A172 (cell line): ENCODE data around the gene NTRK3. TPM values are rescaled to one million over a fixed set of nuclear protein-coding genes. Genes with fewer than 3 reads are reported as not detected.

Experiments
- DNase-seq: peaks from one replicate; pipeline ENCODE4 v3.0.0-alpha.2; 2015; ENCODE audit warnings: low spot score
- total RNA-seq: library from RNA; depleted of rRNA; stranded (reverse); fragments of >200 nt; shearing (Covaris generic); gene quantifications from 2 replicates; pipeline ENCODE4 v1.2.3, GENCODE V29; 2014

Gene NTRK3
- total RNA-seq, 1 experiment from 2014 or later, result not detected

- DNase-seq, result no peak
Measured at GRCh38 chr15:87998630-87999029, 257.9 kb downstream of the NTRK3 start.

- no peak for DNase-seq
Measured at GRCh38 chr15:87986776-87987175, 269.8 kb downstream of the NTRK3 start.

DNA sequence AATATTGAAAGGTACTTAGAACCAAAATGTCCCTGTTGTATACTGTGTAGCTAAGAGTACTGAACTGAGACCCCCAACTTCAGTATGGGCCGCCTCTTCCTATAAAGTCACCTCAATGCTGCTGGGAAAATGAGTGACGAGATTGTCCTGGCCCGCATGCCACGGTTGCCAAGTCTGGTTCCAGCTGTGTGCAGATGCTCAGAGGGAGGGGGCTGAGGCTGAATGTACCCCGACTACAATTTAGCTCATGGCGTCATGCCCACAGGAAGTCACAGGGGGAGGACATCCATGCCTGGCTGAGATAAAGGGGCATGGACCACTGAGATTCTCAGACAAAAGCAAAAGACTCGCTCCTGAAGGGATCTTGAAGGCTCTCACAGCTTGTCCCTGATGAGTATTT, 271.1 kb downstream of the NTRK3 start:
- DNase-seq, result no peak

- DNase-seq, result no peak
Measured at GRCh38 chr15:87981969-87982368, 274.6 kb downstream of the NTRK3 start.

DNA sequence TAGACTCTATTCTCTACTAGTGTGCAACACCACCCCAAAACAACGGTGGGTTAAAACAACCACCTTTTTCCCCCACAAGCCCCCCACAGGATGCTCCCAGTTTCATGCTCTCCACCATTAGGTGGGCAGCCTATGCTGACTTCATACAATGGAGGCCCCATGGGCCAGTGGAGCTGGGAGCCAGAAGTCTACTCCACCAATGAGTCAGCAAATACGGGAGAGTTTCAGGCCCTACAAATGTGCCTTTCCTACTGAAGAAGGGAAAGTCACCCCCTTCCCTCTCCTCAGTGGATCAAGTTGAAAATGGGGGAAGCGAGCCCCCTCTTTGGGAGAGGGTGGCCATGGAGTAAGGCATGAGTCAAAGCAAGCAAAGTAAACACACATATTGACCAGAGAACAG, 278.6 kb downstream of the NTRK3 start:
- no peak for DNase-seq

DNA sequence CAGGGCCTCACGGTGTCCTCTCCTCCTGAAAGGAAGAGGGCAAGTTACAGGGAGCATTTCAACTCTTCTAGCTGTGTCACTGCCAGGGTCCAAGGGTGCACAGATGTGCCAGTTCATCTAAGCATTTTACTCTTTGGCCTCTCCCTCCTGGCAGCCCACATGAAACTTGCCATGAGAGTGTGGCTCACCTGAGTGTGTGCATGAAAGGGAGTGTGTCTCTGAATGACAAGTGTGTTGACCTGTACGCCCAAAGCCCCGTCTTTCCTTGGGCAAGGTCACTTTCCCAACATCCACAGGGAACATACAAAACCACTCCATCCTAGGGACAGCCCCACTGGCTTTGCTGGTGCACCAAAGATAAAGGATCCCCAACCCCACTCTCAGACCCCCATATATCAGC, 280.0 kb downstream of the NTRK3 start:
- DNase-seq, result no peak

DNA sequence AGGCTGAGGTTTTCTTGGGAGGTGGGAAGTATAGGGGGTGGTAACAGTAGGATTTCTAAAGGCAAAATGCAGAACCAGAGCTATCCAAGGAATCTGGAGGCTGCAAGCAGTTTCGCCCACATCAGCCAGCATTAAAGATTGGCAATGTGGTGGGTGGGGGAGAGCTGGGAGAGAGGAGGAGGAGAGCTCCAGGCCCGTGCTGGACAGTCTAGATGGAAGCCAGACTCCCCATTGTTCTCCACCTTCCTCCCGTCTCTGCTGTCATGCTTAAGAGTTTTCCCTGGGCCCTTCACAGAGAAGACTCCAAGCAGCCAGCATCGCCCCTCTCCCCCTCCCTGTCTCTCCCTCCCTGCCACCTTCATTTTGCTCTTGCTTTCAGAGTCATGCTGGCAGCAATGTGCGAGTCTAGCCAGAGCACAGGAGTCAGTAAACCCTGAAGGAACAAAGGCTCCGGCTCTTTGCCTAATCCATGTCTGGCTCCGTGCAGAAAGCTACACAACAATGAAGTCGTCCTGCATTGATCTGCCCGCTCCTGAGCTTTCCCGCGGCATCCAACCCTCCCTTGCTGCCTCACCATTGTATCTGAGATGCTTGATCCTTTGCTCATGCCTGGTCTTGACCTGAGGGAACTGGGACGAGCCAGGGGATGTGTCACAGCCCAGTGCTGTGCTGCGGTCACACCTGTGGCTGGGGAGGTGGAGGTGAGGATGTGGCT, 282.9 kb downstream of the NTRK3 start:
- no peak for DNase-seq

GRCh38 chr15:87971076-87971475, 285.5 kb downstream of the NTRK3 start:
- DNase-seq, result no peak

DNA sequence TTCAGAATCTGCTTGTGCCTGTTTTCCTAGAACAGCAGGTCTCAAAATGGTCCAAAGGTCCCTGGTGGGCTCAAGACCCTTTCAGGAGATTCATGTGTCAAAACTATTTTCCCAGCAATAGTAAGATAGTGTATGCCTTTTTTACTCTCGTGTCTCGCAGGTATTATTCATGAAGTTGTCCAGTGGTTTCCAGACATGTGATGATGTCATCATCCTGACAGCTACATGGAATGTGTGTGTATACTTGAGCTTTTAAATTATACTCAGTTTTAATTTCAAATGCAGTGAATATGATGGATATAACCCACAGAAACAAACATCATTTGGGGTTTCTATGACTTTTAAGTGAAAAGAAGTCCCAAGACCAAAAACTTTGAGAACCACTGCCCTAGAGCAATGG, 288.6 kb downstream of the NTRK3 start:
- no peak for DNase-seq

DNA sequence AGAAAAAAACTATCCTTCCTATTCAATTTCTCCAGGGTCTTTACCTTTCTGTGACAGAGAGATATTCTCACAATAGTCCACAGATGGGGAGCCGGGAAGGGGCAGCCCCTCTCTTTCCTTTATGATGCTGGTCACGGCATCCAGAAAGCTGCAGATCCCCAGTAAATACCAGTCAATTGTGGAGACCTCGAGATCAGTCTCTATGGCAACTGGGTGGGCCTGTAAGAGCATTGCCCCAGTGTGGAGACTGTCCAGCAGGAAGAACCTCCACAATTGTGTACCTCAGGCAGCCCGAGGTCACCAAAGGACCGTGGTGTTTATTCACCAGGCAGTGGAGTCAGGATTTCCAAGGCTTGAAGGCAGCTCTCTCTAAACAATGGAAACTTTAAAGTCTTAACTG, 291.2 kb downstream of the NTRK3 start:
- DNase-seq, result no peak

DNA sequence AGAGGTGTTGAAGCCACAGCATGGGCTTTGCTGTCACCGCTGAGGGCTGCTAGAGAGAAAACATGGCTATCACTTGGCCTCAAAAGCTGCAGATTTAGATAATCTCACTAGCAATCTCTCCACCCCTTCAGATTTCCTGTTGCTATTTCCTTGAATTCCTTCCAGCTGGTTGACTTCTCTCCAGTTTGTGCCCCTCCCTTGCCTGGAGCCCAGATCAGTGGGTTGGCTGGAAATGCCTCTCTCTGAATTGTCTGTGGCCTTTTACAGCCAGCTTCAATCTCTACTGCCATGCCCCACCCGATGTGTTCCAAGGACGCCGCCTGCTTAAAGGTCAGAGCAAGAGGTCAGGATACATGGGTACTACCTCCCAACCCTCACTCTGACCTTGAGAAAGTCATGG, 294.1 kb downstream of the NTRK3 start:
- no peak for DNase-seq

DNA sequence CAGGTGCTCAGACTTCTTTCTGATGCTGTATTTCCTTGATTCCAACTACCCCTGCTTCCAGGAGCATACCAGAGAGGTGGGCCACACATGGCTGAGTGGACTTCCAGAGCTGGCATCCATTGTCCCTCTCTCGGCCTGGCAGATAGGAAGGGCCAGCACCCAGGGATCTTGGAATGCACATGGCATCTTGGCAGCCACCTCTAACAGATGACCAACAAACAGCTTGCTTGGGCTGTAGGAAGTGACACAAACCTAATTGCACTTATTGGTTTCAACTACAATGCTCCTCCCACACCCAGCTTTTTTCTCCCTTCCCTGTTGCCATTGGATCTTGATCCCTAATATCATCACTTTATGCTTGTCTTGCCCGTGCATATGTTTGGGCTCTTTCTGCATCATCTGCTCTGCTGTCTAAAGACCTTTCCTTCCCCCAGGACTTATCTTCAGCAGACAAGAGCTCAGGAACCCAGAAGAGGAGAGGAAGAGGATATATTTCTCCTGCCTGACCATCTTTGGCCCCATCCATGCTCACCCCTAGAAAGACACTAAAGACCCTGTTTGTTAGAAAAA, 294.6 kb downstream of the NTRK3 start:
- DNase-seq, result no peak

GRCh38 chr15:87959662-87960061, 296.9 kb downstream of the NTRK3 start:
- DNase-seq, result no peak

- DNase-seq, result no peak
Measured at GRCh38 chr15:87959080-87959479, 297.5 kb downstream of the NTRK3 start.

DNA sequence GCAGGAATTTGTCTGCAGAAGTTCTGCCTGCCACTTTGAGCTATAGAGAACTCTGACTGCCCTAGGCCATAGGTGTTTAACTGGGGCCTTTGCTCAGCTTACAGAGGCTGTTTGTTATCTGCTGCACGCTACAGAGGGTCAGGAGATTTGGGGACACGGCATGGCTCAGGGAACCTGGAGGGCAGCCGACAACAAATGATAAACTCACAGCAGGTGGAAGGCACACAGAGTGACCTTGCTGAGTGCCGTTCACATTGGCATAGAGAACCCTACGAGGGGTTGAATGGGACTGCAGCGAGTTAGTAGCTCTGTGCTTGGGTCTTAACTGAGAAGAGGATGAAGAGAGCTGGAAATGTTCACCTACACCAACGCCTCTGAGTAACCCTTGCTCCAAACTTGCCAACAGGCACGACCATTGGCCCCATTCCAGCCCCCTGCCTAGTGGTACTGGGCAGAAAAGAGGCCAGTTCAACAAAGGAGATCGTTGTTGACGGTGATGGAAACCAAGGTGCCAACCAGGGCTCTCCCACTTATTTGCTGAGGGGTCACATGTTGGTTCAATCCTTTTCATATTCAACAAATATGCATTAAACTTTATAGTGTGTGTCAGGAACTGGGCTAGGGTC, 301.1 kb downstream of the NTRK3 start:
- no peak for DNase-seq

DNA sequence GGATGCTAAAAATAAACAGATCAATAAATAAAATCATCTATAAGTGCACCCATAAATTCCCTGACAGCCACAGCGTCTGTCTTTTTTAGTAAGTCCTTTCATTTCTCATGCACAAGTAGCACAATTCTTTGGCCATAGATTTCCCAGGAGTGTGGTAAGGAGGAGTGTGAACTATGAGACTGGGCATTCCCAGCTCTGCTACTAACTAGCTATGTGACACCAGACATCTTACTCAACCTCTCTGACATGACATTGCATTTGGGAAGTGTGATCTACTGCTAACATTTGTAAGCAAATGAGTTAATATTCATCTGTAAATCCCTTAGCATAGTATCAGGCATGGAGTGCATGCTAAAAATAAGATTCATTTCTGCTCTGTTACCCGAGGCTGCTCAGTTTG, 301.7 kb downstream of the NTRK3 start:
- DNase-seq, result no peak

DNA sequence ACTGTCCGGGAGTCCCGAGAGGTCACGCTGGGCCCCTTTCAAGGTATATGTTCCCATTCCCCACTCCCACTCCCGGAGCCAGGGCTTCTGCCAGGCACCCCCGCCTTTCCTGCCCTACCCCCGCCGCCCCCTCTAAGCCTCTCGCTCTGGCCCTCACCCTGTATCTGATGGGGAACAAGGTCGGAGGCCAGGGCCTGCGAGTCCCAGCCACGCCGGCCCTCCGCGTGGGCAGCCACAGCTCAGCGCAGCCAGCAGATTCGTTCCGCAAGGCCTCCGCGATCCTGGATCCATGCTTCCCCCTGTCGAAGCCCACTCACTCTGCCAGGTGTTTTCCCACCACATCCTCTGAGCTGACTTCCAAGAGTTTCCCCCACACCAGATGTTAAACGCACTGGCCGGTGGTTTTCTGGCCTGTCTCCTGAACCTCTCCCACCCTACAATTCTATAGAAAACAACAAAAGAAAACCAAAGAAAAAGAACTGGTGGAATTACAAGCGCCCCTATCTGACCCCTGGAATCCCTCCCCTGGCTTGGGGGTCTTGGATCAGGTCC, 303.7 kb downstream of the NTRK3 start:
- DNase-seq, result no peak

DNA sequence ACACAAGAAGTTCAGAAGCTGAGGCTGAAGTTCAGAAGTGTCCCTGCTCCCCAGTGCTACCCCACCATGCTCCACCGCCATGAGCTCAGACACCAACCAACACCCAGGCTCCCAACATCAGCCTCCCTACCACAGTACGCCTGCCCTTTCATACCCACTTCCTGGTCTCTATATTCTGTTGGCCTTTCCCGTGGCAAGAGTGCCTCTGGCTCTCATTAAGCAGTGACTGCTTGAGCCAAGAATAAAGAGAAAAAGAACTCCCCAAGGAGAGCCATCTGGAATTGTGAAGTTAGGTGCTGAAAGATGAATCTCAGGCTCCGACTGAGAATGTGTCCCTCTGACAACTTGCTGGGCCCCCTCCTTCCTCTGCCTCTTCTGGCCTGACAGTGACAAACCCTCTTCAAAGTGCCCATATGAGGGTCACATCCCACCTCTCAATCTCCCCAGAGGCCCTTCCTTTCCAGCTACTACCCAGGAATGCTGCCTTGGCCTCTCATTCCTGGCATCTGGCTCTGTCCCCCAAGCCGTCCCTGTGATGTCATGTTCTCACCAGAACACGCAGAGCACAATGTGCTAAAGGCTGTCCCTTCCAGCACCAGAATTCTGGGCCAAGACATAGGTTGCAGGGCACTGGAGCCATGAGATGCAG, 306.8 kb downstream of the NTRK3 start:
- no peak for DNase-seq

- DNase-seq, result no peak
Measured at GRCh38 chr15:87949151-87949574, 307.4 kb downstream of the NTRK3 start.

DNA sequence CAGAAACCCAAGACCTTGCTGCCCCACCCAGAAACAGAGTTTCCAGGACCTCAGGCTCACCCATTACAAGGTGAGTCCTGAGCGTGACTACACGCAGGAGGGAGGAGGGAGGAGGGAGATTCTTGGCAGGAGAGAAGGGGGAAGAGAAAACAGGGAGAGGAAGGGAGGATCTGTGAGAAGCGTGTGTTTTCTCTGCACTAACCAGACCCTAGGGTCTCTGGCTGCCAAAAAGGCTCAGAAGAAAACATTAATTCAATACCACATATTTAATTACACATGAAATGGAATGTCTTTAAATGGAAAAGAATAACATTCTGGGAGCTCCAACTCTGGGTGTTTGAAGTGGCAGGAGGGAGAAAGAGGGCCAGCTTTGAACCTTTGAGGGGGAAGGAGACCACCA, 309.0 kb downstream of the NTRK3 start:
- no peak for DNase-seq

DNA sequence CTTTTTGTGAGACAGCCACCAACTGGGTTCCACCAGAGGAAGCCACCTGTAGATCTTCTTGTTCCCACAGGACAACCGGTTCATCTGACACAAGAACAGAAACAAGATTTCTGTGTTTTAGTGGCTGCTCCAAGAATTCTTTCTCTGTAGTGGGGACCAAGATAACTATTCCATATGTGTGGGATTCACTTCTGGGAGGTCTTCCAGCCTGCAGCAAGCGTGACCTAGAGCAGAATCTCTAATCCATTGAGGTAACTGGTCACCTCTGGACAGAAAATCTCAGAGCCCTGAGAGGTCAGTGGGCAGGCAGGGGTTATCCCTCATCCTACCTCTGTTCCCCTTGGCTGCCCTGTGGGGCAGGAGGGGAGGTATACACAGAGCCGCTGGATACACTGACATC, 311.3 kb downstream of the NTRK3 start:
- no peak for DNase-seq

DNA sequence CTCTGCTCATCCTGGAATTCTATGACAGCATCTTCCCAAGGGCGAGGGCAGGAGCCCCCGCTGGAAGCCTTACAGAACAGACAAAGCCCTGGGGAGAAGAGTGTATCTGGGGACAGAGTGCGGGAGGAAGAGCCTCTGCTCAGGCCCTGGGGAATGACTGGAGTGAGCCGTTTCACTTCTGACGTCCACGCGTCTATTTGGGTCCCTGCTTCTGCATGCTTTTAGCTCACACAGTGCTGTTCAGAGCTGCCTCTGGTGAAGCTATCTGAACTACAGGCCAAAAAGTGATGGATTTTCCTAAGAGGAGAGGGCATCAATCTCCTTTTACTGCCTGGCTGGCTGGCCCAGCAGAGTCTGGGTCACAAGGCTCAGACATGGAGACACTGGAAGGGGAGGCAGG, 311.8 kb downstream of the NTRK3 start:
- no peak for DNase-seq

GRCh38 chr15:87944050-87944449, 312.5 kb downstream of the NTRK3 start:
- no peak for DNase-seq
